NCI-H1694 treated with DMSO at 0.1 percent for 48 hours (cell line): ENCODE measurements around the gene TAS1R3.

Experiments used
- DNase-seq: peaks from one replicate; lab custom pipeline; 2025; lab: John Stamatoyannopoulos, UW

Gene TAS1R3

DNA sequence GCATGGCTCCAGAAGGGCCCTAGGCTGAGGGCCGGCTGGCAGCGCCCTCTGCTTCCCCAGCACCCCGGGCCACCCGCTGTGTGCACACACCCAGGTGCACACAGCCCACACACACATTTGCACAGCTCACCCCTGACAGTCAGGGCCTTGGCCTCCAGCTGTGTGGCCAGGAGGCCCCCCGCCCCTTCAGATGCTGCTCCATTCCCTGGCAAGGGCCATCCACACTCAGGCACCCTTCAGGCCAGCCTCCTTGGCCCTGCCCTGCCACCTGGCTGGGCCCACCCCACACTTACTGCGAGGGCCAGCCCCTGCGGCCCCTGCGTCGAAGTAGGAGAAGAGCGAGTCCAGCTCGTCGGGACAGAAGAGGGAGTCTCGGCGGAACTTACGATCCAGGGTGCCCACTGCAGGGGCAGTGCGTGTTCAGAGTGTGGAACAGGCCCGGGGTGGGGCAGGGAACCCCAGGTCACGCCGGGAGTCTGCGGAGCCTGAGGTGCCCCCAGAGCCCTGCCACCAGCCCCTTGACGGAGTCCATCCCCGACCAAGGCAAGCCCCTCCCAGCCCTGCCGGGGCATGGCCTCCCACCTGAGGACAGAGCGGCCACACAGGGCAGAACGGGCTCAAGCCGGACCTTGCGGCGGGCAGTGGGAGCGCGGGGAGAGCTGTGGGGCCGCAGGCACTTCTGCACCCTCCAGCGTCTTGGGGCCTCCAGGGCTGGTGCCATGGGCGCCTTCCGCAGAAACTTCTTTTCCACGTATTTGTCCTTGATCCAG lies 35.7 kb upstream of the TAS1R3 start:
- no peak for DNase-seq

DNA sequence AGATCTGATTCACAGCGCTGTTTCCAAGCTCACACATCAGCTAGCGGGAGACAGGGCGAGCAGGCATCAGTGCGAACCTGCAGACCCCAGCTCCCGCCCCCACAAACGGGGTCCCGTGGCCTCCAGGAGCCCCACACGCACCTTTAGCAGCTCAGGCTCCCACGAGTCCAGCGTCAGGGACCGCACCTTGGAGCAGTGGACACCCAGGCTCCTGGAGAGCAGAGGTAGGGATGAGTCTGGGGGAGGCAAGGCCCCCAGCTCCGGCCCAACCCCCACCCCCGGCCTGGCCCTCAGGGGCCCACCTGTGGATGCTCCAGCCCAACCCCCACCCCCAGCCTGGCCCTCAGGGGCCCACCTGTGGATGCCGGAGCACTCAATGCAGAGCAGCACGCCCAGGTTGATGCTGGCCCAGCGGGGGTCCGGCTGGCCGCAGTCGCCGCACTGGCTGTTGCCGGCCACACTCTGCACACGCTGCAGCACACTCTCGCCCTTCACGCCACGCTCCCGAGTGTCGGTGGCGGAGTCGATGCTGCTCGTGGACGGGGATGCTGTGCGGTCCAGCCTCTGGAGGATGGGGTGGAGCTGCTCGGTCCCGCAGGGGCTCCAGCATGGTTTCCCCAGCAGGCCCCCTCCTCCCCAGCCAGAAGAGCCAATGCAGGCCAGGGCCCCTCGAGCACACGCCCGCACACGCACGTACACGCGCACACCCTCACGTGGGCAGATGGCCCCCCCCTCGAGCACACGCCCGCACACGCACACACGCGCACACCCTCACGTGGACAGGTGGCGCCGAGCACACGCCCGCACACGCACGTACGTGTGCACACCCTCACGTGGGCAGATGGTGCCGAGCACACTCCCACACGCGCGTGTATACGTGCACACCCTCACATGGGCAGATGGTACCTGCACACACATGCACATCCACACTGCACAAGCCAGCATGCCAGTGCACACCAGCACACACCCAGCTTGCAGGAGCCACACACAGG lies 34.7 kb upstream of the TAS1R3 start:
- no peak for DNase-seq

DNA sequence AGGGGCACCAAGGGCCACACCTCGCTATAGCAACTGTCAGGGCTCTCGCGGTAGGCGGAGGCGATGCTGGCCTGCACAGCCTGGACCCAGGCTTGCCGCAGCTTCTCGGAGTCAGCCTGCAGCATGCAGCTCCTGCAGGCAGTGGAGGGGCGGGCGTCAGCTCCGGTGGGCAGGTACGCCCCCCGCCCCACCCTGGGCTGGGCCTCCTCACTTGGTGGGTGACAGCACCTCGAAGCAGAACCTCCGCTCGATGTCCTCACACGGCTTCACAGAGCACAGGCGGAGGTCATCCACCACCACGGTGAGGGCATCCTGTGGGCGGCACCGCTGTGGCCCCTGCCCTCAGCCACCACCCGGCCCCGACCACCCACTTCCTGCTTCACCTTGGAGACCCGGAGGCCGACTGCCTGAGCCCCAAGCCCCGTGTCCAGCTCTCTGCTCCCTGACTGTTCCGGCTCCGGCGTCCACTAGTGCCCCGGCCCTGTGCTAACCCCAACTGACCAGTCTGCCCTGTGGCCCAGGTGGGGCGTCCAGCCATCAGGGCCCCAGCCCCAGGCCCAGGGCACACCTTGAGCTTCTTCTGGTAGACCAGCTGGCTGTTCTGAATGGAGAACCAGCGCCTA lies 33.2 kb upstream of the TAS1R3 start:
- DNase-seq: no peak

DNA sequence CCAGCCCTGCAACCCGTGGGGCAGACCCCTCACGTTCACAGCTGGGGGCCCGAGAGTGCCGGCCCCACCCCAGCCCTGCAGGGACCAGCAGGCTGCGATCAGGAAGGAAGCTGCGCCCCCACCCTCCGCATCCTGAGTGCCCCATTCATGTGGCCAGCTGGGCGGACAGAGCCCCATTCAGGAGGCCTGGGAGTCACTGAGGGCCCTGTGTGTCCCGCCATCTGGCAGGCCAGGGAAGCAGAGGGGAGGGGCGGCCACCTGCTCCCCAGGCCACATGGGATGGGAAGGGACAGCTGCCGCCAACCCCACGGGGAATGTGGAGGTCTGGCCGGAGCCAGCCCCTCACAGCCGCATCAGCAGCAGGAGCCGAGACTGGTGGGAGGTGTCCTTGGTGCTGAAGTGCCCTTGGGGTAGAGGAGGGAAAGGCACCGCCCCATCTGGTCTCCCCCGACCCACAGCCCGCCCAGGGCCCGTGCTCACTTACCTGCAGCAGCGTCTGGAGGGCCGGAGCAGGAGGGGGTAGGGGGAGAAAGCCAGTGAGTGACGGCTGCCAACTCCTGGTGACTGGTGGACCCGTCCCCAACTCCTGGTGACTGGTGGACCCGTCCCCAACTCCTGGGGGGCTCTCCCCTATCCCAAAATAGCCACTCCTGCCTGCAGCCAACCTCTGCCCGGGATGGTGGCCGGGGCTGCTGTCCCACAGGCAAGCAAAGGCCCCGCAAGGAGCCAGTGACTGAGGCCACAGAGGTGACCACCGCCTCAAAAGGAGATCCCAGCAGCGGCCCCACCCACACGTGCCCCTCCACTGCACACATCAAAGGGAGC lies 32.0 kb upstream of the TAS1R3 start:
- no peak for DNase-seq

DNA sequence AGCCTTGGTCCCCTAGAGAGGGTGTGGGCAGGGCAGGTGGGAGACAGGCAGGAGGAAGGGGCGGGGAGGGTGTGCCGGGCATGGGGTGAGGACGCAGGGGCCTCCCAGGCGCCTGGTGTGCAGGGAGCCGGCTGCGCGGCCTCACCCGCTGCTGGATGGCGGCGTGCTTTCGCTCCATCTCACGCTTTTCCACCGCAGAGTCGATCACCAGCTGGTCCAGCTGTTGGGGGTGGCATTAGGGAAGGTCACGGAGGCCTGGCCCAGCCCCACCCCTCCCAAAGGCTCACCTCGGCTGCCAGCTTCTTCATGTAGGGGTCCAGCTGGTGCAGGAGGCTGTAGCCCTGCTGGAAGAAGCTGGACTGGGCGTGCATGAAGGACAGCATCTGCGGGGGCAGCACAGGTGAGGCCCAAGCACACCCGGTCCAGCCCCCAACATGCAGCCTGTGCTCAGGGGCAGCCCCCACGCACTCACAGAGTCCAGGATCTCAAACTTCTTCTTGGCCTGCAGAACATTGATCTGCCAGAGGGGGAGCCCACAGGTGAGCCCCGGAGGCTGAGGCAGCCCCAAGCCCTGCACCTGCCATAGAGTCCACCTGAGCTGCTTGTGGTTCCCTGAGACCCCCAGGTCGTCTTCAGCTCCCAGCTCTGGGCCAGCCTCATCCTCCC lies 31.3 kb upstream of the TAS1R3 start:
- no peak for DNase-seq

DNA sequence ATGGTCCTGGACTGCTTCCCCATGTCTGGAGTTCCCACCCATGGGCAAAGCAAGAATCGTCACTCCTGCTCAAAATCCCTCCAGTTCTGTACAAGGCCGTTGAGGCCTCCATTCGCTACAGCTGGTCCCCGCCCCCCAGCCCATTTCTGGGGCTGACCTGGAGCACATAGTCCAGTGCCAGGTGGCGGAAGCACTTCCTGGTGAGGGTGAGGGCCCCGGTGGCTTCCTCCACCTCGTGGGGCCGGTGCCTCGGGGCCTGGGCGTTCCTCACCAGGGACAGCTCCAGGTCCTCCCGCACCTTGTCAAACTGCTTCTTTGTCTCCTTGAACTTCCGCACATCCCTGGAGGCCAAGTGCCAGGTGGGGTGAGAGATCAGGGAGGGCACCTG lies 30.7 kb upstream of the TAS1R3 start:
- no peak for DNase-seq

DNA sequence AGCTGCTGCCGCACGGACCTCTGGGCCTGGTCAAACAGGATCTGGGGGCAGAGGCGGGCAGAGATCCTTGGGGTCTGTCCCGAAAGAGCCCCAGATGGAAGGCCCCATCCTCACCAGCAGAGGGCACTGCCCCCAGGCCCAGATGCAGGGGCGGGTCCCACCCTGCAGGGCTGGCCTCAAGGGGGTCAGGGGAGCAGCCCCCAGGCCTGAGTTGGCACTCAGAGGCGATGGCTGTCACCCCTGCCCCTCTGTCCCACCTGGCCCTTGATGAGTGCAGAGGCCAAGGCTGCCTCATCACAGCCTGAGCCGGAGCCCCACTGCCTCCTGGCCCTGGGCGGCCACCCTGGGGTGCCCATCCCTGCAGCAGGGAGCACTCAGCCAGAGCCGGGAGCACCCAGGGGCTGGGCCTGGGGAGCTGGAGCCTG lies 29.1 kb upstream of the TAS1R3 start:
- DNase-seq: no peak

DNA sequence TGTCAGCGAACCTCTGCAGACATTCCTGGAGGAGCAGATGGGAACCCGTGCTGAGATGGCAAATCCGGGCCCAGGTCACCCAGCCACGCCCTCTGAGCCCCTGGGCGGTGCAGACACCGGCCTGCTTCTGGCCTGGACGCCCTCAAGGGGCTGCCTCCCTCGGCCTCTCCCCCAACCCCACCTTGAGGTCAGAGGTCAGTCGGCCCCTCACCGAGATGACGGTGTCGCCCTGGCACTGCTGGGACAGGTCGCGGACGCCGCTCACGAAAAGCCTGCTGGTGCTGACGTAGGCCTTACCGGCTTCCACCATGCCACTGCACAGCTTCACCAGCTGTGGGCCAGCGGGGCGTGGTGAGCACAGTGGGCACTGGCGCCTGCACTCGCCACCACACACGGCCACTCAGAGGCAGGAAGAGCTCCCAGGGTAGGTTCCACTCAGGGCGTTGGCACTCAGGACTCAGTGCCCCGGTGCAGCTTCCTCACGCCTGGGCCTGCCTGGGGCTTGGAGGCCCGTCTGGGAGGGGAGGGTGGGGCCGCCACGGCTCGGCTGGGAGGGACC lies 28.1 kb upstream of the TAS1R3 start:
- DNase-seq: peak; percentile 16

DNA sequence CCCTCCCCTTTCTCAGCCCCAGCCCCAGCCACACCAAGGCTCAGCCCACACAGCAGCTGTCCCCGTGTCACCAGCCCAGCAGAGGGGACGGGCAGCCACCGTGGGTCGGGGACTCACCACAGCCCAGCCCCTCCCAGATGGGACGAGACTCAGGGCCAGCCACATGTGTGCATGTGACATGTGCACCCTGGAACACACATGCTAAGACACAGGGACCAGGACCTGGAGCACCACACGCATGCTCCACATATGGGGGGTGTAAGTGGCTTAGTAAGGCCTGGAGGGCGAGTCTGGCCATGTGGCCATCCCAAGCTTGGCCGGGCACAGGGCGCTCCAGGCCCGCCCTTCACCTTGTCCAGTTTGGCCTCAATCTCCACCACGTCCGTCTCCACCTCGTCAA lies 27.3 kb upstream of the TAS1R3 start:
- no peak for DNase-seq

DNA sequence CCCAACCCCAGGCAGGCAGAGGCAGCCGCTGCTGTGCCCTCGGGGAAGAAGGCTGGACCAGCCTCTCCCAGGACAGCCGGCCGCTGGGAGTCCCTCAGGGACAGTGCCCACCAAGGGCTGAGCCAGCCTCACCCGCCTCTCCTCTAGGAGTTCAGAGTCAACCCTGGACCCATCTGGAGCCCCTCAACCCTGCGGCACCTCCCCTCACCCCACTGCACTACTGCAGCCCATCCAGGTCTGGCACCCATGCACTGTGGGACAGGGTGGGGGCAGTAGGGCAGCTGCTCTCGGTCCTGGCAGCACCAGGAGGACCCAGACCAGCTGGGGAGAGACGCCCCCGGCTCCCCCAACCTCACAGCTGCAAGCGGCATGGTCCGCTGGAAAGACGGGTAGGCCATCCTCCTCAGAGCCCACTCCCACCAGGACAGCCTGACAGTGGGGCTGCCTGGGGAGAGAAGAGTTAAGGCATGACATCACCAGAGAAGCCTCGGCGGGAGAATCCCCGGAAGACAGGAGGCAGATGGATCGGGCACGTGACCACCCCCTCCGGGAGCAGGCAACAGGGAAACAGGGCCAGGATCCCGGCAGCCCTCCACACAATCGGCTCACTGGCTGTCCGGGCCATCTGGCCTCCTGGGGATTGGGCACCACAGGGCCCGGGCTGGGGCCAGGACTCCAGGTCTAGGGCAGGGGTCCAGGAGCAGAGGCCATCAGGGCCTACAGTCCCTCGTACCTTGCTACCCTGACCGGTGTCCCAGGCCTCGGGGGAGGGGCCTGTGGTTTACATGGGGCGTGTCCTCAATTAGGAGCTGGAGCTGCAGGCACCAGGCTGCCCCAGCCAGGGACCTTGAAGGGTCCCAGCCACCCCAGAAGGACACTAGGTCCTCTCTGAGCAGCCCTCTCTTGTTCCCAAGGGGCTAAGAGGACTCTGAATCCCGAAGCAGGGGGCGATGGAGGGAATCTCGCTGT lies 26.5 kb upstream of the TAS1R3 start:
- DNase-seq: peak; percentile 90

DNA sequence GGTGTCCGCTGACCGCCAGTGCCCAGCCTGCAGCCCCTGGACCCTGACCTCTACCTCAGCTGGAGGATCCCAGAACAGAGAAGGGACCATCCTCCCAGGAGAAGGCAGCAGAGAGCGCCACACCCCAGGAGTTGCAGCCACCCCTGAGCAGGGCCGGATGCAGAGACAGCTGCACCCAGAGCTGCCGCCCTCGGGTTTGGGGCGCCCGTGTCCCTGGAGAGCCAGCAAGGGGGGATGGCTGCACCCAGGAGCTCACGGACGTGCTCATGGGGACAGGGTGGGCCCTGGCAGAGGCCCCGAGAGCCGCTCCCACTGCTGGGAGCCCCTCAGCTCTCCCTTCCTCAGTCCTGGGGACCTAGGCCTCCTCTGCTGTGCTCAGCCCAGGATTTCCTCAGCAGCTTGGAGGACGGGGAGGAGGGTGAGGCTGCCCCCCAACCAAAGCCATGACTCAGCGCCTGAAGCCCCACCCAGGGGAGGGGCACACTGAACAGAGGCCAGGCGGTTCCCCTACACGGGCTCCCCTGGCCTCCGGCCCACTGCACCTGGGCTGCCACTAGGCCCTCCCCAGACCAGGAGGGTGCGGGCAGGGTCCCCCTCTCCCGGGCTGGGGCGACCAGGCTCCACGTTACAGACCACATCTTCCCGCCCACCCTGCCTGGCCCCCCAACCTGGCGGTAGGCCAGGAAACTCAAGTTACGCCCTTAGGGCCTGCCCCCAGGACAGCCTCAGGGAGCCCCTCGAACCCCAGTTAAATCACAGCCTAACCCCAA lies 25.6 kb upstream of the TAS1R3 start:
- DNase-seq: peak; percentile 67

DNA sequence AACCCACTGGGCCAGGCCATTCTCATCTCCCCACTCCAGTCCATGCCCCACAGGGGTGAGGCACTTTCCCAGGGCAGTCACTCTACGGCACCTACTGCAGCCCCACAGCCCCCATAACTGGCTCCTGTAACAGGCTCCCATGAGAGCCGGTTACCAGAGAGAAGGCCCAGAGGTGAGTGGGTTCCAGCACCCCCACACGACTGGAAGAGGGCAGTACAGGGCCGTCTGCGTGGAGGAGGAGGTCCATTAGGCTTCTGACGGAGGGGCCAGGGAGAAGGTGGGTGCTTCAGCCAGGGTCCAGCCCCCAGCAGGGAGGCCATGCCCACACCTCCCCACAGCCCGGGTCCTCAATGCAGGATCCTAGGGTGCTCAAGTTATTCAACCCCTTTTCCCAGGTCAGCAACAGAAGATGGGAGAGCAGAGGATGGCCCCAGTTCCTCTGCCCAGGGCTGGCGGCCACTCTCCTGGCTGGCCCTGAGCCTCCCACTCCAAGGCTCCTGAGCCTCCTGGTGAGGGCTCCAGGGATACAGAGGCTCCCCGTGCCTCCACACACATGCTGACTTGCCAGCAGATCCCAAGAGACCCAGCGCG lies 24.9 kb upstream of the TAS1R3 start:
- no peak for DNase-seq

DNA sequence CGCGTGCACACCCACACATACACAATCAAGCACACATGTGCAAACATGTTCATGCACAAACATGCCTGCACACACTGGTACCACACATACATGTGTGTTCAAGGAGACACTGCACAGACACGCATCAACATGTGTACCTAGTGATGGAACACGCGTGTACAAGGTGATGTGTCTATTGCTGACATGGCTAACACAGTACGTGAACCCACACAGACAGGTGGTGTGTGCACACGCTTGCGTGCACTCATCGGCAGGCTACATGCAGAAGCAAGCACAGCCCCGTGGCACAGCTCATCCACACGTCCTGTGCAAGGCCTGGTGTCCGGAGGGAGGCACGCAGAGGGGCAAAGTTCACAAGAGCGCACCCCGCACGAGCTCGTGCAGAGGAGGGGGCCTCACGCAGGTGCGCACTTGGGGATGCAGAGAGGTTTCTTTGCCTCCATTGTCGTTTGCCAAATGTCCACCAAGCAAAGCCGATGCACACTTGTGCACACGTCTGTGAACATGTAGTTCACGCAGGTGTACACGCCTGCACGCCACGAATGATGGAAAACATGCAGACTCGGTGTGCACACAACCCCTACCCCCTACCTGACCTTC lies 24.3 kb upstream of the TAS1R3 start:
- DNase-seq: no peak

DNA sequence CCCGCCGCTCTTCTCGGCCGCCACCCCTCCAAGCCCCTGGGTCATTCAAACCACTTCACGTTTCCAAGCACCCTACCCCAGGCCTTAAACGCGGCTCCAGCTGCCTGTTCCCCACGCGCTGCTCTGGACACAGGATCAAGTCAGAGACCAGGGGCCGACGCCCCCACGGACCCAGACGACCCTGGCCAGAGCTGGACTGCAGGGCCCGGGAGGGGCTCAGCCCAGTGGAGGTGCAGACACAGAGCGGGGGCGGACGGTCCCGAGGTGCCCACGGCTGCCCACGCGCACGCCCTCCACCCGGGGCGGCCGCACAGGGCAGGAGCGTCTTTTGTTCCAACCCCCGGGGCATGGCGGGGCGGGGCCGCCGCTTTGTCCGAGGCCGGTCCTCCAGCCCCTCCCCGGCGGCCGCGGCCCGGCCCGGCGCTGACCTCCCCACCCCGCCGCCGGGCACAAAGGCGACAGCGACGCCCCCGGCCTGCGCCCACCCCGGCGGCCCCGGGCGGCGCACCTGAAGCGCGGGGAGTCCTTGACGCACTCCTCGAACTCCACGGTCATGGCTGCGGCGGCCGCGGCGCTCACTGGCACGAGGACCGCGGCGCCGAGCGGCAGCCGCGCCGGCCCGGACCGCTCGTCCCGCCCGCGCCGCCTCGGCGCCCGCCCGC lies 23.7 kb upstream of the TAS1R3 start:
- DNase-seq: no peak

DNA sequence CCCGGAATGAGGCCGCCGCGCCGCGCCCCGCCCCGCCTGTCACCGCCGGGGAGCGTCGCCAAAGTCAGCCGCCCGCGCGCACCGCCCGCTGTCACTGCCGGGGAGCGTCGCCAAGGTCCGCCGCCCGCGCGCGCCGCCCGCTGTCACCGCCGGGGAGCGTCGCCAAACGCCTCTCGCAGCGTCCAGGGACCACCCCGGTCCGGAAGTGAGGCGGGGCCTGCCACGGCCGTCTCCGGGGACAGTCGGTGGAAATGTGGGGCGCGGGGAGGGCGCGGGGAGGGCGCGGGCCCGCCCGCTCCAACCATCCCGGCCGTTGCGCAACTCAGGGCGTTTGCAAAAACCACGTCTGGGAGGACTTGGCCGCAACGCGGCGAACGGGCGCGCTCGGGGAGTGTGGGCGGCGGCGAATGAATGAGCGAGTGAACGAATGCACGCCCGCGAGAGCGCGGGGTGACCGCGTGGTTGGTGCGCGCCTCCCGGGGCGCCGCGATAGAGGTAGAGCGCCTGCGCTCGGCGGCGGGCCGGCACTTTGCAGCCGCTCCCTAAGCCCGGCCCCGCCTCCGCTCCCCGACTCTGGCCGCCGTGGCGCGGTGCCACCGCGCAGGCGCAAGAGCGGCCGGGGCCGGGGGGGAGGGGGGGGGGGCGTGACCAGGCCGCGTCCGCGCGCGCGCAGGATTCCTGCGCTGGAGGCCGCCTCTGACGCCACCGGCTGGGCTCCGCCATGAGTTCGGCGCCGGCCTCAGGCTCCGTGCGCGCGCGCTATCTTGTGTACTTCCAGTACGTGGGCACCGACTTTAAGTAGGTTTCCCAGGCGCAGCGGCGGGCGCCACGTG lies 22.9 kb upstream of the TAS1R3 start, which contains the start of the genes ACAP3 and PUSL1:
TSS of gene ACAP3 (minus strand) at position 8 of the 833 bp plus-strand sequence. CDS start 115 bp downstream, outside the sequence.
TSS of gene PUSL1 (plus strand) at position 675 of the 833 bp plus-strand sequence. CDS start at position 722, 47 bp downstream.
- peak; percentile 74 for DNase-seq

DNA sequence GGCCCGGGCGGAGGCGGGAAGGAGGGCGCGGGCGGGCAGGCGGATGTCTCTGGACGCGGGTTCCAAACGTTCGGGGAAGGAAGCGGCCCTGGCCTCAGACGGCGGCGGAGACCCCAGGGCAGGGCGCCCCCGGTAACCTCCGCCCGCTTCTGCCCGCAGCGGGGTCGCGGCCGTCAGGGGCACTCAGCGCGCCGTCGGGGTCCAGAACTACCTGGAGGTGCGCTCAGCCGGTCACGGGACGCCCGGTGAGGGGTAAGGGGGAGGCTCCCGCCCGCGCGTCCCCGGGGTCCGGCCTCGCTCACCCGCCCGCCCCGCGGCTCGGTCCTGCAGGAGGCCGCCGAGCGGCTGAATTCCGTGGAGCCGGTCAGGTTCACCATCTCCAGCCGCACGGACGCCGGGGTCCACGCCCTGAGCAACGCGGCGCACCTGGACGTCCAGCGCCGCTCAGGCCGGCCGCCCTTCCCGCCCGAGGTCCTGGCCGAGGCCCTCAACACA lies 22.3 kb upstream of the TAS1R3 start:
- no peak for DNase-seq
